Ishikawa (cell line): Measurements from ENCODE around the gene ATP5PD.

Experiments
- CEBPB ChIP-seq: IDR thresholded peaks from 2 replicates; pipeline ENCODE4 v1.6.1; 2012
- CREB1 ChIP-seq: IDR thresholded peaks from 2 replicates; pipeline ENCODE4 v1.6.1; 2012; ENCODE audit warnings: low read depth
- EGR1 ChIP-seq: IDR thresholded peaks from 2 replicates; pipeline ENCODE4 v1.6.1; 2012
- EP300 ChIP-seq: IDR thresholded peaks from 2 replicates; pipeline ENCODE4 v1.6.1; 2012; ENCODE audit warnings: borderline replicate concordance
- MAX ChIP-seq: IDR thresholded peaks from 2 replicates; pipeline ENCODE4 v1.6.1; 2012
- NFIC ChIP-seq: IDR thresholded peaks from 2 replicates; pipeline ENCODE4 v1.6.1; 2012
- RAD21 ChIP-seq: IDR thresholded peaks from 2 replicates; pipeline ENCODE4 v1.6.1; 2012; ENCODE audit warnings: low read depth
- TAF1 ChIP-seq: IDR thresholded peaks from 2 replicates; pipeline ENCODE4 v1.6.1; 2012; ENCODE audit warnings: low read depth, mild to moderate bottlenecking
- TCF12 ChIP-seq: IDR thresholded peaks from 2 replicates; pipeline ENCODE4 v1.6.1; 2012; ENCODE audit warnings: low read depth
- TEAD4 ChIP-seq: IDR thresholded peaks from 2 replicates; pipeline ENCODE4 v1.6.1; 2012
- YY1 ChIP-seq: IDR thresholded peaks from 2 replicates; pipeline ENCODE4 v1.6.1; 2012; ENCODE audit warnings: low read depth
- ZBTB7A ChIP-seq: IDR thresholded peaks from 2 replicates; pipeline ENCODE4 v1.6.1; 2012; ENCODE audit warnings: low read depth

GRCh38 chr17:75064040-75064439 is 17.3 kb upstream of the ATP5PD start:
- TF ChIP-seq ZBTB7A (no peak), TEAD4 (no peak), EGR1 (no peak), MAX (no peak), CREB1 (no peak), NFIC (no peak), YY1 (no peak), CEBPB (no peak), TCF12 (no peak), TAF1 (no peak), EP300 (no peak), RAD21 (no peak)
